GM19025 (cell line): ENCODE results near the gene IL6R.
"Not testable (repeated sequence)": the region's sequence is repeated elsewhere in the genome, so short reads cannot be mapped to it uniquely, and the experiment has no call there.

ENCODE experiments used
- ATAC-seq: cut with Tn5 transposase; IDR thresholded peaks from one replicate; pipeline ENCODE4 v1.9.1; 2021; ENCODE audit warnings: mild to moderate bottlenecking, low read depth, moderate library complexity; ENCODE audit not compliant: unreplicated experiment

IL6R gene

GRCh38 chr1:154404984-154405746 is at the start of gene IL6R:
IL6R (plus strand) TSS chr1:154405343; CDS start chr1:154405630, 287 bp downstream.
- no peak for ATAC-seq

- ATAC-seq: no peak
Observed at GRCh38 chr1:154358519-154358918, 46.6 kb upstream of the IL6R start.

- no peak for ATAC-seq
Observed at GRCh38 chr1:154360288-154360687, 44.9 kb upstream of the IL6R start.

- not testable (repeated sequence) for ATAC-seq
Observed at GRCh38 chr1:154360881-154361280, 44.3 kb upstream of the IL6R start.

- ATAC-seq: no peak
Observed at GRCh38 chr1:154361357-154361756, 43.8 kb upstream of the IL6R start.

GRCh38 chr1:154371436-154371835 is 33.7 kb upstream of the IL6R start:
- no peak for ATAC-seq

- ATAC-seq: not testable (repeated sequence)
Observed at GRCh38 chr1:154373777-154374357, 31.3 kb upstream of the IL6R start.

- ATAC-seq: no peak
Observed at GRCh38 chr1:154379301-154379700, 25.8 kb upstream of the IL6R start.

- no peak for ATAC-seq
Observed at GRCh38 chr1:154384650-154385489, 20.3 kb upstream of the IL6R start.

GRCh38 chr1:154386643-154387352 is 18.3 kb upstream of the IL6R start:
- peak; percentile 83 for ATAC-seq

- ATAC-seq: no peak
Observed at GRCh38 chr1:154391086-154391770, 13.9 kb upstream of the IL6R start.

- ATAC-seq: no peak
Observed at GRCh38 chr1:154398141-154398540, 7.0 kb upstream of the IL6R start.

GRCh38 chr1:154398678-154399077 is 6.5 kb upstream of the IL6R start:
- ATAC-seq: no peak

- no peak for ATAC-seq
Observed at GRCh38 chr1:154400381-154400801, 4.8 kb upstream of the IL6R start.

GRCh38 chr1:154402409-154402921 is 2.7 kb upstream of the IL6R start:
- no peak for ATAC-seq

- ATAC-seq: no peak
Observed at GRCh38 chr1:154403261-154403943, 1.7 kb upstream of the IL6R start.

GRCh38 chr1:154403983-154404382 is 1.2 kb upstream of the IL6R start:
- ATAC-seq: no peak

- no peak for ATAC-seq
Observed at GRCh38 chr1:154404511-154404931, 622 bp upstream of the IL6R start.
